Measurements from ENCODE around the gene SHISA9.

The SHISA9 gene

GRCh38 chr16:13189250-13189649 lies 287.9 kb downstream of the SHISA9 start:
- no peak for ATAC-seq
- TF ChIP-seq BACH2 (CRISPR knock-in tag; IDR thresholded peaks at IDR 0.05; ENCODE audit: borderline replicate concordance) = no peak
- no peak for TF ChIP-seq GLIS3 (CRISPR knock-in tag; IDR thresholded peaks at IDR 0.05)

GRCh38 chr16:13193721-13194120 lies 292.3 kb downstream of the SHISA9 start:
- TF ChIP-seq GLIS3 (CRISPR knock-in tag; IDR thresholded peaks at IDR 0.05) (no peak), ZNF70 (CRISPR knock-in tag; IDR thresholded peaks at IDR 0.05) (no peak), ZFP30 (CRISPR knock-in tag; IDR thresholded peaks at IDR 0.05) (no peak), TOX (CRISPR knock-in tag; IDR thresholded peaks at IDR 0.05; ENCODE audit: borderline replicate concordance) (no peak), ARNTL (CRISPR knock-in tag; IDR thresholded peaks at IDR 0.05; ENCODE audit: borderline replicate concordance, low read depth) (no peak), ZNF565 (CRISPR knock-in tag; conservative IDR thresholded peaks at IDR 0.05; ENCODE audit: low read depth) (no peak), BACH2 (CRISPR knock-in tag; IDR thresholded peaks at IDR 0.05; ENCODE audit: borderline replicate concordance) (no peak), CREB5 (CRISPR knock-in tag; IDR thresholded peaks at IDR 0.05; ENCODE audit: low read depth) (no peak), CSDC2 (CRISPR knock-in tag; IDR thresholded peaks at IDR 0.05) (no peak), ZNF8 (CRISPR knock-in tag; IDR thresholded peaks at IDR 0.05) (no peak), CSRNP3 (CRISPR knock-in tag; IDR thresholded peaks at IDR 0.05) (no peak), ZFP3 (CRISPR knock-in tag; IDR thresholded peaks at IDR 0.05) (no peak), ESRRG (CRISPR knock-in tag; IDR thresholded peaks at IDR 0.05) (no peak), ISL1 (CRISPR knock-in tag; IDR thresholded peaks at IDR 0.05) (no peak), RARB (CRISPR knock-in tag; IDR thresholded peaks at IDR 0.05) (no peak)
- TF ChIP-seq, protein P1, sequence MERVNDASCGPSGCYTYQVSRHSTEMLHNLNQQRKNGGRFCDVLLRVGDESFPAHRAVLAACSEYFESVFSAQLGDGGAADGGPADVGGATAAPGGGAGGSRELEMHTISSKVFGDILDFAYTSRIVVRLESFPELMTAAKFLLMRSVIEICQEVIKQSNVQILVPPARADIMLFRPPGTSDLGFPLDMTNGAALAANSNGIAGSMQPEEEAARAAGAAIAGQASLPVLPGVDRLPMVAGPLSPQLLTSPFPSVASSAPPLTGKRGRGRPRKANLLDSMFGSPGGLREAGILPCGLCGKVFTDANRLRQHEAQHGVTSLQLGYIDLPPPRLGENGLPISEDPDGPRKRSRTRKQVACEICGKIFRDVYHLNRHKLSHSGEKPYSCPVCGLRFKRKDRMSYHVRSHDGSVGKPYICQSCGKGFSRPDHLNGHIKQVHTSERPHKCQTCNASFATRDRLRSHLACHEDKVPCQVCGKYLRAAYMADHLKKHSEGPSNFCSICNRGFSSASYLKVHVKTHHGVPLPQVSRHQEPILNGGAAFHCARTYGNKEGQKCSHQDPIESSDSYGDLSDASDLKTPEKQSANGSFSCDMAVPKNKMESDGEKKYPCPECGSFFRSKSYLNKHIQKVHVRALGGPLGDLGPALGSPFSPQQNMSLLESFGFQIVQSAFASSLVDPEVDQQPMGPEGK (CRISPR knock-in tag; IDR thresholded peaks at IDR 0.05; ENCODE audit: borderline replicate concordance) = no peak
- no peak for ATAC-seq

- no peak for ATAC-seq
- TF ChIP-seq CSRNP3 (CRISPR knock-in tag; IDR thresholded peaks at IDR 0.05) (no peak), TOX (CRISPR knock-in tag; IDR thresholded peaks at IDR 0.05; ENCODE audit: borderline replicate concordance) (no peak), ZNF70 (CRISPR knock-in tag; IDR thresholded peaks at IDR 0.05) (no peak), TCF4 (CRISPR knock-in tag; IDR thresholded peaks at IDR 0.05; ENCODE audit: borderline replicate concordance) (no peak), SNAI2 (CRISPR knock-in tag; IDR thresholded peaks at IDR 0.05) (no peak), ARNTL (CRISPR knock-in tag; IDR thresholded peaks at IDR 0.05; ENCODE audit: borderline replicate concordance, low read depth) (no peak)
- TF ChIP-seq, protein P1 (CRISPR knock-in tag; IDR thresholded peaks at IDR 0.05; ENCODE audit: borderline replicate concordance) = no peak
These were observed 293.4 kb downstream of the SHISA9 start for GRCh38 chr16:13194766-13195165.

DNA sequence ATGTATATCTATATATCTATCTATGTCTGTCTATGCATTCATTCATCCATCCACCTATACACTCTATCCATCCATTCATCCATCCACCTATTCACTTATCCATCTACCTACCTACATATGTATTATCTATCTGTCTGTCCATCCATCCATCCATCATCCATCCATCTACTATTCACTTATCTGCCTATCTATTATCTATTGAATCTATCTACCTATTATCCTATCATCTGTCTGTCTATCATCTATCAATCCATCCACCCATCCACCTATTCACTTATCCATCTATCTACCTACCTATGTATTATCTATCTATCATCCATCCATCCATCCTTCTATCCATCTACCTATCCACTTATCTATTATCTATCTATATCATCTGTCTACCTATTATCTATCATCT lies 302.3 kb downstream of the SHISA9 start:
- no peak for ATAC-seq
- no peak for TF ChIP-seq ZNF565 (CRISPR knock-in tag; conservative IDR thresholded peaks at IDR 0.05; ENCODE audit: low read depth)
- no peak for TF ChIP-seq ZFP30 (CRISPR knock-in tag; IDR thresholded peaks at IDR 0.05)
- no peak for TF ChIP-seq CSRNP3 (CRISPR knock-in tag; IDR thresholded peaks at IDR 0.05)
- no peak for TF ChIP-seq ISL1 (CRISPR knock-in tag; IDR thresholded peaks at IDR 0.05)
- no peak for TF ChIP-seq ARNTL (CRISPR knock-in tag; IDR thresholded peaks at IDR 0.05; ENCODE audit: borderline replicate concordance, low read depth)
- no peak for TF ChIP-seq OSR1 (CRISPR knock-in tag; IDR thresholded peaks at IDR 0.05)
- TF ChIP-seq RARB (CRISPR knock-in tag; IDR thresholded peaks at IDR 0.05) = no peak
- TF ChIP-seq ZFP3 (CRISPR knock-in tag; IDR thresholded peaks at IDR 0.05) = no peak
- no peak for TF ChIP-seq TSHZ2 (CRISPR knock-in tag; IDR thresholded peaks at IDR 0.05)
- TF ChIP-seq ZNF8 (CRISPR knock-in tag; IDR thresholded peaks at IDR 0.05) = no peak
